GM19324 (cell line): Measurements from ENCODE around the gene DCUN1D4.

Experiments used
- ATAC-seq: cut with Tn5 transposase; IDR thresholded peaks from one replicate; pipeline ENCODE4 v1.9.1; 2021; ENCODE audit warnings: mild to moderate bottlenecking, moderate library complexity; ENCODE audit not compliant: unreplicated experiment, low FRiP score

Gene DCUN1D4

DNA sequence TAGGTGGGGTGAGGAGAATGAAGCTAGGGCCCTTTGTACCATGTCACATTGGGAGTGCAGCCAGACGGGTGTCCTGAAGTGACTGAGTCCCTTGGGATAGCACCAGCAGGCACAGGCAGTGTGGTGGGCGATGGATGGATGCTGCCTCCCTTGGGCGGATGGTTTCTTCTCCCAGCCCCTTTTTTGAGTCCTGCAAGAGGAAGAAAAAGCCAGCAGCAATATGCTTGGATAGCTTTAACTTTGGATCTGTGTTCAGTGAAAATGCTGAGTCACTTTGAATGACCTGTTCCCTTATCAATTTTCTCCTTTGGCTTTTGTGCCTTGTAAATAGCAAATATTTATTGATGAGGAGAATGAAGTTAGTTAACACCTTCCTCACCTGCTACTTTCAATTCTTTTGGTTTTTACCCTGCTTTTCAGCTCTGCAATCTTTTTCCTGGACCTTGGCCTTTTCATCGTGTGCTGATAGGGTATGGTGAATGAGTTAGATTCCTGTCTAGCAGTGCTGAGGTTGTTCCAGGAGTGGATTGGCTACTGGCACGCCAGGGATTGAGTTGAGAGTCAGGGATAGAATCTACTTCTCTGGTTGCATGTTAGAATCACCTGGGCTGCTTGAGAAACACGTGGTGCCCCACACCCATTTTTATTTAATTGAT lies 10.2 kb downstream of the DCUN1D4 start:
- ATAC-seq, result no peak

DNA sequence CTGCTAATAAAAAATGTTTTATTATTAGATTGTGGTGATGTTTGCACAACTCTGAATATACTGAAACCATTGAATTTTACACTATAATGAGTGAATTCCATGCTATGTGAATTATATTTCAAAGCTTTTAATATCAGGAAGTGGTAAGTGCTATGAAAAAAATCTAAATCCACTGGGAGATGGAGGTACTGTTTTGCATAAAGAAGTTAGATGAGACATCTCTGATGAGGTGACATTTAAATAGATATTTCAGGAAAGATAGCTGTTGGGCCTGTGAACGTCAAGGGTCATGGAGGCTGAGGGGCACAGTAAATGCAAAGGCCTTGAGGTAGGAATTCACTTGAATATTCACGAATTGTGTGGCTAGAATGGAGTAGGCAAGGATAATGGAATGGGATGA lies 12.3 kb downstream of the DCUN1D4 start:
- no peak for ATAC-seq

DNA sequence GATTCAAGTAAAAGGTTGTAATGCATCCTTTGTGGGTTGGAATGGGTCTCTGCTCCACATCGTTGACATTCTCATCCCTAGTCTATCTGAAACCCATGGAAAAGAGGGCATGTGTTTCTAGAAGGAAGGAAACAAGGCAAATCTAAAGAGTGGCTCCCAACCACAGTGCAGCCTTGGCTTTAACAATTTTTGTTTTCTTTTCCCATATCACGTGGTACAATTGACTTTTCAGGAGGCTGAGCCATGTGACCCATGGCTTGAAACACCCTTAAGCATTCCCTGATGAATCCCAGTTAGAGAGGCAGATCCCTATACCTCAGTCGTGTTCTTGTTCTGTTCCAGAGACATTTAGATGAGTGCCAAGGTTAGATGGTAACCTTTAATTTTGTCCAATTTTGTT lies 12.8 kb downstream of the DCUN1D4 start:
- ATAC-seq, result no peak

DNA sequence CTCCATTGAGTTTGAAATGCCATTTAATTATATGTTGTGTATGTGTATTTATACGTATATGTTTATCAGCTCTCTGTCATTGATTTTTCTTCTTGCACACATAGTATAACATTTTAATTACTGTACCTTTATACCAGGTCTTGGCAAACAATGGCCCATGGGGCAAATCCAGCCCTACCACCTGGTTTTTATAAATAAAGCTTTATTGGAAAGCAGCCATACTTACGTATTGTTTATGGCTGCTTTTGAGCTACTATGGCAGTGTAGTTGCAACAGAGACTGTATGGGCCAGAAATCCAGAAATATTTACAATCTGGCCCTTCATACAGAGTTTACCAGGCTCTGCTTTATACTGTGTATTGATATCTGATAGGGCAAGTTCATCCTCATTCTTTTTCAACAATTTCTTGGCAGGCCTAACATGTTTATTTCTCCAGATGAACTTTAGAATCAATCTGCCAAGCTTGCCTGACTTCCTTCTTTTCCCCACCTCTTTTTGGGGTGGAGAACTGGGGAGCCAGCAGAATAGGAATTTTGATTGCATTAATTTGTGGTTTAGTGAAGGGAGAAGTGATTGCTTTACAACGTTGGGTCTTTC lies 15.8 kb downstream of the DCUN1D4 start:
- ATAC-seq, result no peak

DNA sequence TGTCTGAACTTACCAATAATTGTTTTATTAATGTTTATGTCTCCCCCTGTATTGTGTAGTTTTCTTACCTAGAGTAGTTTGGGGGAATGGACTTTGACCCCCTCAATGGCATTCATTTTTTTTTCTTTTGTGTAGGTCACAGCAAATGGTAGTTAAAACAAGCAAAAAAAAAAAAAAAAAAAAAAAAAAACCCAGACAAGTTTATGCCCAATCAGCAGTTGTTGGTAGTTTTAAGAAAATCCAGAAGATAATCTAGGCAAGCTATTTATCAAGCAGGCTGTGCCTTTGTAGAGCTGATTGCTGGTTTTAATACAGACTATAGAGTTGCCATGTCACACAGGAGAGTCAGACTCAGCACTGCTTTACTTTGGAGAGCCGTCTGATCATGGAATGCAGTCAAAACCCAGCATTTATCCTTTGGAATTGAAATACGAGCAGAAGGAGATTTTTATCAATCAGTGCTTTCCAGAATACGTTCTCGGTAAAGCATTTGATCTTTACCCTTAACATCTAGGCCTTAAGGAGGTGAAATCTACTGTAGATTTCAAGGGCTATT lies 16.6 kb downstream of the DCUN1D4 start:
- no peak for ATAC-seq

DNA sequence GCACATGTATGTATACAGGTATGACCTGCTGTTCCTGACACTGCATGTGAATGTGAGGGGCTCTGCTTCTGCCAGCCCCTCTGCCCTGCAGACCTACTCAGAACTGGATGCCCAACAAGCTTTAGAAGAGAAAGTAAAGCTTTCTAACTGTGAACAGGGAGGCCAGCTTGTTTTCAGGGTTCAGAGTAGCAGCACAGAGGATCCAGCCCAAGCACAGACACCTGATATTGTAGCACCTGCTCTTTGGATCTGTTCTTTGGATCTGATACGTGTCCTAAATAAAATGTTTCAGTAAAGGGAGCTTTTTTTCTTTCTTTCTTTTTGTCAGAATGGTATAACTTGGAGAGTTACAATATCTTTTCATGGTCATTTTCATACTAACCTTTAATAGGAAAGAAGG lies 19.2 kb downstream of the DCUN1D4 start:
- no peak for ATAC-seq

DNA sequence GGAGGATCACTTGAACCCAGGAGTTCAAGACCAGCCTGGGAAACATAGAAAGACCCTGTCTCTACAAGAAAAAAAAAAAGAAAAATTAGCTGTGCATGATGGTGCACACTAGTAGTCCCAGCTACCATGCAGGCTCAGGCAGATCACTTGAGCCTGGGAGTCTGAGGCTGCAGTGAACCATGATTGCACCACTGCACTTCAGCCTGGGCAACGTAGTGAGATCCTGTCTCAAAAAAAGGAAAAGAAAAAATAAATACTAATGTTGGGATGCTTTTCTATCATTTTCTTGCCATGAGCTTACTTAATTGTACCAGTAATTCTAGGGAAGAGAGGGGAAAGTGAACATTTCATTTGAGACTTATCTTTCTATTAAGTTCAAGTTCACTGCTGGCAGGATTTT lies 19.8 kb downstream of the DCUN1D4 start:
- ATAC-seq, result no peak

DNA sequence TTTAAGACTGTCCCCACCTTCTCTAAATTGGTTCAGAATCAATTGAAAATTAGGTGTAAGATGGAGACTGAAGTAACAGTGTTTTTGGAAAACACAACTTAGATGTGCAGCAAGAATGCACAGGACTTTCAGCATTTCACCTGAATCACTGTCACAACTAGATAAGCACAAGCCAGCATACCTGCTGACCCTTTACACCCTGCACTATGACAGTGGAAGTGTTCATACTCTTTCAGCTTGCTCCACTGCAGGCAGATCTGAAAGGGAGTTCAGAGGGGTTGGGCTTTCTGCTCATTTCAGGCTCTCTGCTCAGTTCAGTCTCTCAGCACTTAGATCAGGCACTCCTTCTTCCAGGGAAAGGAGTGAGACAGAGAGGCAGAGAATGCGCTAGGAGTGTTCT lies 22.8 kb downstream of the DCUN1D4 start:
- ATAC-seq, result no peak

- ATAC-seq, result no peak
Observed at GRCh38 chr4:51866835-51867234, 23.9 kb downstream of the DCUN1D4 start.

DNA sequence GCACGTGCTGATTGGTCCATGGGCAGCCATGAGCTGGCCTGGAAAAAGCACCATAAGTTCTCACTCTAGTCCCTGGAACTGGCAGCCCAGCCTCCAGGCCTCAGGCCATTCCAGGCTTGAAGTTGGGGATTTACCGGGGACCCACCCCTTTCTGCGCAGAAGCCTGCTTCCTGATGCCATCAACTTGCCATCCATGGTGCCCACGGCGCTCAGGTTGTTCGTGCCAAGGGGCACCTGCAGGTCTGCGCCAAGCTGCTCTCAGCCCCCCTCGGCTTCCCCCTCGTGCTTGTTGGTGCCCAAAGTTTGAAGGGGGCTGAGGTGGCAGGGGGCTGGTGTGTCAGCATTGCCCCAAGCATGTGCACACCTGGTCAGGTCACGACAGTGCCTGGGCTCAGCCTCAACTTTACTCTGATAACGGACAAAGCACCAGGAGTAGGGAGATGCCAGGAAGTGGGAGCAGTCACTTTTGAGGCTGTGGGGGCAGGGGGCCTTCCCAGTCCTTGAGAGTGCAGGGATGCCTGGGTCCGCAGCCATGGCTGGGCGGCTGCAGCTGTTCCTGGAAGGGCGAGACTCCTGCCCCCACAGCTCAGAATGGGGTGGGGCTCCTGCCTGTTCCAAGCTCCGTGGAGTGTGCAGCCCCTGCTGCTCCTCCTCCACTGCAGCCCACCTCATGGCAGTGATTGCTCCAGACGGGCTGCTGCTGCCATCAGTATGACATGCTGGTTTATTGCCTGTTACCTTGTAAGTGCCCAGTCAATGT lies 24.9 kb downstream of the DCUN1D4 start:
- no peak for ATAC-seq

DNA sequence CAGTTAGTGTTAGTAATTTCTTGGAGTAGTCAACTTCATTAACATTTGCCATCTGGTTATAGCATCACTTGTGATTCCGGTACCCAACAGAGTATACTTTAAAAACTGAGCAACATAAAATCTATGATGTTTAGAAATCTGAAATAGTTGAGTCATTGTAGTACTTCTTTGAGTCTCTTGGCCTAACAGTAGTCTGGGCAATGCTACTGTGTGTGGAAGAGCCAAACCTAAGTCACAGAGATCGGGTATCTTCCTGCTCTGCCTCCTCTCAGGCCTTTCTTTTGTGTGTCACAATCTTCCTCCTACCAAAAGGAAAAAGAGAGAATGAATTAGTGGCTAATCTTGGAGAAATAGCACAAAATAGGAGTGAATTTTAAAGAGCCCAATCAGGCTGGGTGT lies 25.5 kb downstream of the DCUN1D4 start:
- ATAC-seq, result no peak

DNA sequence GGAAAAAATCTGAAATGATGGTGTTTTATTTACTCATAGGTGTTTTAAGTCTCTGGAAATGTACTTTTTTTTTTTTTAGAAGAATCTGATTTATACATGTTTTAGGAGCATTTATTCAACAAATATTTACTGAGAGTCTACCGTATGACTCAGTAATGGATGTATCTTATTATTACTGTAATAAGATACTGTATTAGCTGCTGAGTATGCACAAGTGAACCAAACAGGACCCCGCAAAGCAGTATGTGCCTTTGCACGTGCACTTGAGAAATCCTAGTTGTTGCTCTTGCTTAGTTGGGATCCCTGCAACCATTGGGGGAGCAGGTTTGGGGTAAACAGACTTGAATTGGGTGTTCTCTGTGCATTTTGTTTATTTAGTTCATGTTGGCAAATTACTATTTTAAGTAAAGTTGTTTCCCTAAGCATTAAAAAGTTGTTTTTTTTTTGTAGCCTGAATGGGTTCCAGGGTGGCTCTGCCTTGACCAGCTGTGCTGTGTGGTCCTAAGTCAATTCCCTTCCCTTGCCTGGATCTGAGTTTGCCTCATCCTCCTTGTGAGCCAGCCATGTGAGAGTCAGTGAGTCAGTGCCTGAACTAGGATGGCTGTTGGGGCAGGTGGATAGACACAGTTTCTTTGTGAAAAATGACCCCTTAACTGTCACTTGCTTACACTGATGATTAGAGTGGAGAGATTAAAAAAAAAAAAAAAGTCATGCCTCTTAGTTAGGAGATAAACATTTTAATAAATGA lies 27.7 kb downstream of the DCUN1D4 start:
- ATAC-seq, result no peak

- ATAC-seq, result no peak
Observed at GRCh38 chr4:51872283-51872997, 29.5 kb downstream of the DCUN1D4 start.

- no peak for ATAC-seq
Observed at GRCh38 chr4:51874551-51874950, 31.6 kb downstream of the DCUN1D4 start.

DNA sequence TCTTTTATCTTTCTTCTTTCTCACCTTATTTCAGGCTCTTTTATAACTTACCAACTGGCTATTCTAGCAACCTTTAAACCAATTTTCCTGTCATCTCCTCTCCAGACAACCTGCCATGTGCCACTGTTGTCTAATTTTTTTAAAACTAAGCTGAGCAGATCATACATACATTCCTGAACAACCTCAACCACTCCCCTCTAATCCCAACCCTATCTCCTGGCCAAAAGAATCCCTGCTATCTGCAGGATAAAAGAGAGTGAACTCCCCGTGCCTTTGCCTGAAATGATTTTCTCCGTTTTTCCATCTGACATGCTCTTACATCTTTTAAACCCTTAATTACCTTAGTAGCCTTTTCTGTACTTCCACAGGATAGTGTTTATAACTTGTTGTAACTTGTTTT lies 35.5 kb downstream of the DCUN1D4 start:
- no peak for ATAC-seq

DNA sequence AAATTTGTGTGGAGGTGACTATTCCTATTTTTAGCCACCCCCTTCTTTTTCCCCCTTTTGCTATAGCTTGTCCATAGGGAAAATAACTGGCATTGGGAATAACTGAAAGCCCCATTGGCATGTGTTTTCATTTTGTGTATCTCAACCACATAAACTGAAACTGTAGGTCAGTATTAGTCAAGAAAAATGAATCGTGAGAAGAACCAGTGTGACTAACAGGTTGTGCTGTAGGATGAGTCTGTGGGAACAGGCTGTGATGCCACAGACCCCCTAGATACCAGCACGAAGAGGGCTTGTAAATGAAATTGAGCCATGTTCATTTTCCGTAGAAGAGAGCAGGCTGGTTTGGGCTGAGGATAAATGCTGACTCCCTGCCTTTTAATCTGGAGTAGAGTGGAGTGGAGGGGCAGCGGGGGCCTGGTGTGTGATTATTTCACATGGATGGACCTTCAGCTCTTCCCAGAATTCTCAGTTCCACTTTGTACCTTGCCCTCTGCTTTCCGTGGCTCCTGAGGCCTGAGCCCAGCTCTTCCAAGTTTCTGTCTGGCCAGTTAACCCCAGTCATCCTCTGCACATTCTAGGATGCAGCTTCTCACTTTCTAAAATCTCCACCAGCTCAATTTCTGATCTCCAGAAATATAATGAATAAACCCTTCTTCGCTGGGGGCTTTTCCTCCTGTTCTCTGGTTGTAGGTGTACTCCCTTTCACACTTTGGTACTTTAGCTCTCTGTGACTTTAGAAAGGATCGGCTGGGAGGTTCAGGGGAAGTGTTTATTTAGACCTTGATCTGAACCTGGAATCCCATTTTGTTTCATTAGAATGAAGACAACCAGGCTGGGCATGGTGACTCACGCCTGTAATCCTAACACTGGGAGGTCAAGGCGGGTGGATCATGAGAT lies 37.3 kb downstream of the DCUN1D4 start:
- no peak for ATAC-seq

DNA sequence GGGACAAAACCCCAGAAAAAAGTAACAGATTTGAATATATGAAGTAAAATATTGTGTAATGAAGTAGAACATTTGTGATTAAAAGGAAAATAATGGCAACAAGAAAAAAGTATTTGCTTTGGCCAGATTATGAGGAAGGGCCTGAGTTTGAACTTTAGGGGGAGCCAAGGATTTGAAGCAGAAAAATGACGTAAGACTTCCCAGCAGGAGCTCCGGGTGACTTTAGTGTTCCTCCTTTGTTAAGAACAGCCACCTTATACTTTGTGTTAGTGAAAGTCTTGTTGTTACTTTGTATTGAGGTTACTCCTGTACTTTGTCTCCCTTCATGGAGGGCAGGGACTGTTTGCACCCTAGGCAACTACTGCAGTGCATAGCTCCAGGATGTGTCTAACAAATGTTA lies 41.1 kb downstream of the DCUN1D4 start:
- ATAC-seq, result no peak

DNA sequence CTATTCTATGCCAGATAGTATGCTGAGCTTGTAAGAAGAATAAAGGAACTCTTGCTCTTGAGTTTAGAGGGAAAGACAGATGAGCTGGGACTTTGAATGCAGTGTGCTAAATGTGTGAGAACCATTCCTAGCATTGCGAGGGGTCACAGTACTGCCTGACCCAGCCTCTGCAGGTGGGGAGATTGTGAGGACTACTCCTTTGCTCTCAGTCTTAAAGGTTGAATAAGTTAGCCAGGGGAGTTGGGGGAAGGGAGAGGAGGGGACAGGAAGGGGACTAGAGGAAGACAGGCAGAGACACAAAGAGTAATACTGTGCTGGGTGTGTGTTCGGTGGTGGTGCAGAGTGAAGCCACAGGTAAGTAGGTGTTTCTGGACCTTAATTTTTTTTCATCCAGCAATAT lies 41.7 kb downstream of the DCUN1D4 start:
- ATAC-seq, result no peak

DNA sequence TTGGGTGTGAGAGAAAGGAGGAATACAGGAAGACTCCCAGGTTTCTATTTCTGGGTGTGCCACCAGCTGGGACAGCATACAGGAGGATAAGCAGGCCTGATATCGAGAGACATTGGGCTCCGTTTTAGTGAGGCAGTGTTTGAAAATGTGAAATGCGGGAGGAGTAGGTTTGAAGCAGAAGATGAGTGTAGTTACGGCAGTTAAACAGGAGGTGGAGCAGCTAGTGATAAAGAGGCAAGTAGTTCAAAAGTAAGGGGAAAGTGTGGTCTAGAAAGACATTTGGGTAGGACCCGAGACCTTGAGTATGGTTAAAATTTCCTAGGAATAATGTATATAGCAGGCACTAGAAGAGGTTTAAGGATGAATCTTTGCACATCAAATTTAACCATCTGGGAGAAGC lies 42.4 kb downstream of the DCUN1D4 start:
- ATAC-seq, result peak; percentile 48
